HG02588 (cell line): ENCODE measurements around the gene ALPG.
"Not testable (repeated sequence)": the region's sequence is repeated elsewhere in the genome, so short reads cannot be mapped to it uniquely, and the experiment has no call there.

Experiments
- ATAC-seq: cut with Tn5 transposase; IDR thresholded peaks from one replicate; pipeline ENCODE4 v1.9.1; 2021; ENCODE audit warnings: mild to moderate bottlenecking, moderate library complexity; ENCODE audit not compliant: unreplicated experiment

Gene ALPG

DNA sequence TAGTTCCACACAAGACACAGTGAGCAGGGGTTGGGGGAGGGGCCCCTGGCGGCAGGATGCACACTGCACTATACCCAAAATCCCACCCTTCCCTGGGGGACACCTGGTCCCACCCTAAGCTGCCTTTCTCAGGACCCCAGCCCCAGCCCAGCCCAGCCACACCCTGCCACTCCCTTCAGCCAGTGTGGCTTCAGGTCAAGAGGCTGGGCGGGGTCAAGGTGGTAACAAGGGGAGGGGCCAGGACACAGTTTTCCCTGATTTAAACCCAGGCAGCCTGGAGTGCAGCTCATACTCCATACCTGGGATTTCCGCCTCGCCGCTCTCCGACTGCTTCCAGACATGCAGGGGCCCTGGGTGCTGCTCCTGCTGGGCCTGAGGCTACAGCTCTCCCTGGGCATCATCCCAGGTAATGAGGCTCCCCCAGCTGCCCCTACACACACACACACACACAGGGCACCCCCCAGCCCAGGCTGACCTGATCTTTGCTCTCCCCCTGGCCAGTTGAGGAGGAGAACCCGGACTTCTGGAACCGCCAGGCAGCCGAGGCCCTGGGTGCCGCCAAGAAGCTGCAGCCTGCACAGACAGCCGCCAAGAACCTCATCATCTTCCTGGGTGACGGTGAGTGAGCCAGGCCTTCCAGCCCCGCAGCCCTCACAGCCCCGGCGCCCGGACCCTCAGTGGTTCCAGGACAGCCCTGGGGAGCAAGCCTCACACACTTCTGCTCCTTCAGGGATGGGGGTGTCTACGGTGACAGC lies at the start of gene ALPG:
TSS of gene ALPG (plus strand) at position 289 of the 755 bp plus-strand sequence. CDS start at position 340, 51 bp downstream.
- no peak for ATAC-seq

GRCh38 chr2:232361646-232362045 lies 45.0 kb upstream of the ALPG start:
- ATAC-seq = no peak

DNA sequence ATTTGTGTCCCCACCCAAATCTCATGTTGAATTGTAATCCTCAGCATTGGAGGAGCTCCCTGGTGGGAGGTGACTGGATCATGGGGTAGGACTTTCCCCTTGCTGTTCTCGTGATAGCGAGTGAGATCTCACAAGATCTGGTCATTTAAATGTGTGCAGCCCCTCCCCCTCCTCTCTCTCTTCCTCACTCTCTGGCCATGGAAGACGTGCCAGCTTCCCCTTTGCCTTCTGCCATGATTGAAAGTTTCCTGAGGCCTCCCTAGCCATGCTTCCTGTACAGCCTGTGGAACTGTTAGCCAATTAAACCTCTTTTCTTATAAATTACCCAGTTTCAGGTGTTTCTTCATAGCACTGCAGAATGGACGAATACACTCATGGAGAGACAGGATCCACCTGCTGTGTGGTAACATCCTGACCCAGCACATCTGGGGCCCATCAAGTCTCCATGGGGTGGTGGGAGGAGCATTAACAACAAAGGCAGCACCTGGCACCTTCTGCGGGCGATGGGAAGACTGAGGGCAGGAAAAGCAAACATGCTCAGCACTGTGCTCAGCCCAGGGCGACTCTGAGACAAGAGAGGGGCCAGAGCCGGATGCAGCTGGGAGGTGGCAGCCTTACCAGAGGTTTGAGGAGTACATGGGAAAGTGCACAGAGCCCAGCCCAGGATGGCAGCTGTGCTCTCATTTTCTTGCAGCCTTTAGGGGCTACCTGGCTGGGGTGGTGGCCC lies 44.3 kb upstream of the ALPG start:
- no peak for ATAC-seq

GRCh38 chr2:232363064-232363783 lies 43.4 kb upstream of the ALPG start:
- ATAC-seq = not testable (repeated sequence)

DNA sequence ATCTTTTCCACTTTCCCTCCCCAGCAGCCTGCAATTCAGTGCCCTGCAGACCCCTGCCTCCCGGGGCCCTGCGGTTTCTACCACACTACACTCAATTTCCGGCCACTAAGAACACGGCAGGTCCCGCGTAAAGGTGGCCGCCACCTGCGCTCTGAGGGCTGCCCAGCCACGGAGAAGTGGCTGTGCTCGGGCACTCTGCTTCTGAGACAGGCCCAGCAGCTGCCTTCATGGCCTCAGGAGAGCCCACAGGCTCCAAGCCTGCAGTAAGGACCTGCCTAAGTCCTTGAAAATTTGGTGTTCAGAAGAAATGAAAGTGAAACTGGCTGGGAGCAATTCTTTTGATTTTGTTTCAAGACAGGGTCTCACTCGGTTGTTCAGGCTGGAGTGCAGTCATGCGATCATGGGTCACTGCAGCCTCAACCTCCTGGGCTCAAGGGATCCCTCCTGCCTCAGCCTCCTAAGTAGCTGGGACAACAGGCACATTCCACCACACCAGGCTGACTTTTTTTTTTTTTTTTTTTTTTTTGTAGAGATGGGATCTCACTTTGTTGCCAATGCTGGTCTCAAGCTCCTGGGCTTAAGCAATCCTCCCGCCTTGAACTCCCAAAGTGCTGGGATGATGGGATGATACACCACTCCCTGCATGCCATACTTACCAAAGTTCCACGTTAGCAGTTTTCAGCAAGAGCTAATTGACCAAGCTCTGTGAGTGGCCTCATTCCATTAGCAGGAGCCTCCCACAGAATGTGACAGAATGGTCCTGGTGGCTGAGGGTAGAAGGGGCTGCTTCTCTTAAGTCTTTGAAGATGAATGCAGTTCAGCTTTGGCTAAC lies 42.6 kb upstream of the ALPG start:
- ATAC-seq = no peak

GRCh38 chr2:232364806-232365594 lies 41.6 kb upstream of the ALPG start:
- ATAC-seq = not testable (repeated sequence)

DNA sequence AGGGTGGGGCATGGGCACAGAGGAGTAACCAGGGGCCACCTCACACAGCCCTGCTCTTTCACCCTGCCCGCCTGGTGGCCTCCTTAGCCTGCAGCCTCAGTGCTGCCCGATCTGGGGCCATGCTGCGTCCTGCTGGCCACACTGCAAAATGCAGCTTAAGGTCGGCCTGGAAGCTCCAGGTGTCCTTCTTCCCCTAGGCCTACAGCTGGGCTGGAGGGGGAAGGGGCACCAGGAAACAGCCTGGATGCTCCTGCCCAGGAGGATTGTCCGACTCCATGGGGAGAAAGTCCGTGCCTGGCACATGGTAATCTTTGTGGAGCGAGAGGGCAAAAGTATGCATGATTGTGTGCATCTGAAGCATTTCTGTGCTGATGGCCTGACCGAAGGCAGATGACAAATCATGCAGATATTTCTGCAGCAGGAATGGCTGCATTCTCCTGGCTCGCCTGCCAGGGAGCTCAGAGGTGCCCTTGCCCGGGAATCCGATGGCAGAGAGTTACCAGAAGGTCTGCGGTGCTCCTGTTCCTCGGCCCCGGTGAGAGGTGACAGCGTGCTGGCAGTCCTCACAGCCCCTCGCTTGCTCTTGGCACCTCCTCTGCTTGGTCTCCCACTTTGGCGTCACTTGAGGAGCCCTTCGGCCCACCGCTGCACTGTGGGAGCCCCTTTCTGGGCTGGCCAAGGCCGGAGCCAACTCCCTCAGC lies 40.9 kb upstream of the ALPG start:
- ATAC-seq = no peak

DNA sequence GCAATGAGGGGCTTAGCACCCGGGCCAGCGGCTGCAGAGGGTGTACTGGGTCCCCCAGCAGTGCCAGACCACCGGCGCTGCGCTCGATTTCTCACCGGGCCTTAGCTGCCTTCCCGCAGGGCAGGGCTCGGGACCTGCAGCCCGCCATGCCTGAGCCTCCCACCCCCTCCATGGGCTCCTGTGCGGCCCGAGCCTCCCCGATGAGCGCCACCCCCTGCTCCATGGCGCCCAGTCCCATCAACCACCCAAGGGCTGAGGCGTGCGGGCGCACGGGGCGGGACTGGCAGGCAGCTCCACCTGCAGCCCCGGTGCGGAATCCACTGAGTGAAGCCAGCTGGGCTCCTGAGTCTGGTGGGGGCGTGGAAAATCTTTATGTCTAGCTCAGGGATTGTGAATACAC lies 40.2 kb upstream of the ALPG start:
- ATAC-seq = not testable (repeated sequence)

DNA sequence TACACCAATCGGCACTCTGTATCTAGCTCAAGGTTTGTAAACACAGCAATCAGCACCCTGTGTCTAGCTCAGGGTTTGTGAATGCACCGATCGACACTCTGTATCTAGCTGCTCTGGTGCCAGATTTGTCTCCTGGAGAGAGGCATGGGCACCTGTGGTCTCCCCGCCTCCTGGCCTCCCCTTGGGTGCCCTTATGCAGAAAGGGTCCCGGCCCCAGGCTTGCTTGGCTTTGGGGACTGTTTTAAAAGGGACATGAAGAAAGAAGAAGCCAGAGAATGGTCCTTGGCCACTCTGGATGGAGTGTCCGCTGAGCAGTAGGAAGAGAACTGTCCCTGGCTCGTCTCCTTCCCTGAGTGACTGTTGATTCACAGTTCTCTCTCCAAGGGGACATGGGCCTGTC lies 39.6 kb upstream of the ALPG start:
- ATAC-seq = no peak

DNA sequence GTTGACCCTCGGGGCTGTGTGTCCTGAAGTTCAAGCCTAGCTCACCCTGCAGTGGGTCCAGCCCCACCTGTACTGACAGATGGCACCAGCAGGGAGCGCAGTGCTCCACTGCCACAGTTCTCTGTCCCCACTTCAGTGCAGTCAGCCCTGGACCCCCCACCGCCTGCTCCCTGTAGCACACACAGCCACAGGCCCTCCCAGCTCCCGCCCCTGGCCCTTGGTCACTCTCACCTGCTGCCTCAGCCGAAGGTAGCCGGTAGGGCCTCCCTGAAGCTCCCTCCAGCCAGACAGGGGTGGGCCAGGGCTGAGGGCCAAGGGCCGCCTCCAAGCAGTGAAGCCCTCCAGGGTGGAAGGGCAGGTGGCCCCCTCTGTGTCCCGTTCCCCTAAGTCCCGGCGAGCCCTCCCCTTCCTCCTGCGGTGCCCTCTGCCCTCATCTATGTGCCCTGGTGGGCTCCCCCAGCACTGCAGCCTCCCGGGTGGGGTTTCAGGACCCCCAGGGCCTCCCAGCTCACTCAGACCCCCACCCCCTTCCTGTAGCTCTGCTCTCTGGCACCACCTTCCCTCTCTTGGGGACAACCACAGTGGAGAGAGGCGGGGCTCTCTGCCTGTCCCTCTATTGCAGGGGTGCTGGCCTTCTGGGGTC lies 38.9 kb upstream of the ALPG start:
- no peak for ATAC-seq

DNA sequence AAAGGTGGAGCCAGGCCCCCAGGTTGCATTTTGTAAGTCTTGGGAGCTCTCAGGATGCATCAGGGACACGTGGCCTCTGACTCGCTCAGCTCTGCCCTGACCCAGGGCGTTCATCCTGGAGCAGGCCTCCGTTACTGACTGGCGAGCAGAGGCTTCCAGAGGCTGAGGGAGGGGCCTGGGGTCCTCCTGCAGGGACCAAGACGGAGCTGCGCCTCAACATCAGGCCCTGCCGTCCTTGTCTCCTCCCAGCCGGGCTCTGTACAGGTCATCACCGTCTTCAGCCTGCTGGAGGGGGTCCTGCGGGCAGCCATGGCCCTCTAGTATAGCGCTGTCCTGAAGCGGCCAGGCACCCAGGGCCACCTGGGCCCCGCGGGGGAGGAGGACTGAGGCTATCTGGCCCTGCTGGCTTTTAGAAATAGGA lies 38.3 kb upstream of the ALPG start:
- ATAC-seq = no peak

DNA sequence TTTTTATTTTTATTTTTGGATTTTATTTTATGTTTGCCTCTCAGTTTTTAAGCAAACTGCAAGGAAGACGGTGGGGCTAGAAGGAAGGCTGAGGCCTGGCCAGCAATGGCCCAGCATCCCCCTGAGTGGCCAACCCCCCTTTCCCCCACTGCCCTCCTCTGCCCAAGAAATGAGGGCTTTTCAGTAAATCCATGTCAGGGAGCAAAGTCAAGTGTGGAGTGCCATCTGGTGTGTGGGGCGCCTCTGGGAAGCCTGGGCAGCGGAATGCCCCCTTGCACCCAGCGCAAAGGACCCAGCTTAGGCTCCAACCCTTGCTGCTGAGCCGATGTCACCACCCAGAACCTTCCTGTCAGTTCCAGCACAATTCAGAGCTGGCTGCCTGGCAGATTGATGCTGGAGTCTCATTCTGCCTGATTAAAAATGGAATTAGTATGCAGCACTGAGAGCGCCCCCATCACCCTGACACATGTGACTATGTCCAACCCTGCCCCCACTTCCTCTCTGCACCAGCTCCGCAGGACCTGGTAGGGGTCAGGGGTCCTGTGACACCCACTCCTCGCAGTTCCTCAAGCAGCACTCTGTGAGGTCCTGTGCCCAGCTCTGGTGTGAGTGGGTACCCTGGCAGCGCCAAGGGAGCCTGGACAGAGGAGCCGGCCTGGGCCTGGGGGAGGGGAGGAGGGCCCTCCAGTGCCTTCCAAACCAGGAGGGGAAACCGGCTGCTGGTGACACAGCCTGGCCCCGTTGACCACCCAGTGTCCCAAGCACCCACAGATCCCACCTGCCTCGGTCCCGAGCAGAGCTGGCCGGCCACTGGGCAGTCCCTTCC lies 37.3 kb upstream of the ALPG start:
- no peak for ATAC-seq

DNA sequence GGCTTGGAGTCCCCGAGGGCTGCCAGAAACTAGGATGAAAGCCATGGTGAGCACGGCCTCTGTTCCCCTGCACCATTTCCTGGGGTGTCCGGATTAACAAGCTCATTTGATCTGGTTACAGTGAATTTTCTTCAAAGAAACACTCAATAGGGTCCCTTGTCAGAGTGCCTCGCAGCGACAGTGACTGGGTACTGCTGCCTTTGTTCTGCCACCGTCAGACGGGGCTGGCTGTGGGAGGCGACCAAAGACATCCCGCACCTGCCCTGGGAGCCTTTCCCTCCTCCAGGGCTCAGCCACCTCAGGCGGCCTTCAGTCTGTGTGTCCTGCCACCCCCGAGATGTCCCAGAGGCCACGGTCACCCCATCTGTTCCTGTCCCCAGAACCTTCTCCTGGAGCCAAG lies 36.6 kb upstream of the ALPG start:
- ATAC-seq = not testable (repeated sequence)

- no peak for ATAC-seq
Observed at GRCh38 chr2:232372231-232373208, 34.1 kb upstream of the ALPG start.

DNA sequence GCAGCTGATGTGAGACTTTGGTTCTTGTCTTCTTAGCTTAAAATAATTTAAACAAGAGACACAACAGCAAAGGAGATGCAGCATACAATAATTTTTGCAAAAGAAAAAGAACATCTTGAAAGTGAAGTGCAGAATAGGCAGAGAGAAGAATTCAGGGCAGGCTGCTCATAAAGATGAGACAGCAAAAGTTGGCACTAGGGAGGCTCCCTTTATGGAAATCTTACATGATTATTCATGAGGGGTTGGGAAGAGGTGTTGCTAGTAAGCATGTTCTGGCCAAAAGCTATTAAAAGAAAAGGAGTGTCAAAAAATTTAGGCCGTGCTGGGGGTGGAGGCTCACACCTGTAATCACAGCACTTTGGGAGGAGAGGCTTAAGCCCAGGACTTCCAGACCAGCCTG lies 32.3 kb upstream of the ALPG start:
- ATAC-seq = no peak

DNA sequence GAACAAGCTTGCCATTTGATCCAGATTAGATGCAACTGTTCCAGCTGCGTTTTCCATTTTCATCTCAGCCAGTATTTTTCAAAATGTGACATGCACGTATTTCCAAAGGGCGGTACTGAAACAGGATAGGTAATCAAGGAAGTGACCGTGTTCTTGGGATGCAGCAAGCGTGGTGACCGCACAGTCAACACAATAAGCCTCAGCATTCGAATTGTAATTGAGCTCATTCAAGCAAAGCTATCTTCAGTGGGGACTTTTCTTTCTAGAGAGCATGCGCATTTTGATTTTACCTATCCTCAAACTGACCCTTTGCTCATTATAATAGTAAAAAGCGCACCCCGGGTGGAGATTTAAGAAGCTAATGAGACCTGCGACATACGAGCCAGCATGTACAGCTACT lies 31.5 kb upstream of the ALPG start:
- ATAC-seq = no peak

GRCh38 chr2:232376260-232376659 lies 30.4 kb upstream of the ALPG start:
- no peak for ATAC-seq
